ENCODE data around the gene FFAR3. TPM values are rescaled to one million over a fixed set of nuclear protein-coding genes. Genes with fewer than 3 reads are reported as not detected.
"Not testable (repeated sequence)": the region's sequence is repeated elsewhere in the genome, so short reads cannot be mapped to it uniquely, and the experiment has no call there.

FFAR3 gene
- total RNA-seq, 2 experiments from 2014 or later, result 2.4 to 3.1 TPM

DNA sequence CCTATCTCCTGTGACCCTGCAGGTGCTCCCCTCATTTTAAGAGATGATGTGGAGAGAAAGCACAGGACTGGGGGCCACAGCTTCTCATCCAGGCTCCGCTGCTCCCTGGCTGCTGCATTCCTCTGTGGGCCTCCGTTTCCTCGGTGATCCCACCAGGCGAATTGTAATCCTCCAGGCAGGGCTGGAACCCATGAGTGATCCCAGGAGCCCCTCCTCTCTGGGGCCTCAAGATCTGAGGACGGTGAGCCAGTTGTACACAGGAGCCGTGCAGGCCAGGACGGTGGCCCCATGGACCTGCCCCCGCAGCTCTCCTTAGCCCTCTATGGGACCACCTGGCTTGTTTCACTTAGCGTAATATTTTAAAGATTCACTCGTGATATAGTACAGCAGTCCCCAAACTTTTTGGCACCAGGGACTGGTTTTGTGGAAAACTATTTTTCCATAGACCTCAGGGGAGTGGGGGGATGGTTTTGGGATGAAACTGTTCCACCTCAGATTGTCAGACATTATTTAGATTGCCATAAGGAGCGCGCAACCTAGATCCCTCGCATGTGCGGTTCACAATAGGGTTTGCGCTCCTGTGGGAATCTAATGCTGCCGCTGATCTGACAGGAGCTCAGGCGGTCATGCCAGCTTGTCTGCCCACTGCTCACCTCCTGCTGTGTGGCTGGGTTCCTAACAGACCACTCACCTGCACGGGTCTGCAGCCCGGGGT lies 5.6 kb downstream of the FFAR3 start:
- Mint-ChIP-seq H3K27me3 (peaks cover 18% of the 10 kb centered on the region), H3K27ac (no peak overlapping the region), H3K36me3 (ENCODE audit: low read depth) (no peaks in the 10 kb centered on the region), H3K4me1 (peaks cover 5% of the 10 kb centered on the region), H3K4me3 (no peak overlapping the region), H3K9me3 (ENCODE audit: low read depth) (no peaks in the 10 kb centered on the region)
- intact Hi-C loops (cut with DNase I, micrococcal nuclease), result no loop called here
- ATAC-seq (no peak), DNase-seq (no peak)
- ChIA-PET POLR2A (interaction anchor here (0.6 kb wide), 1 partner anchor 338 kb away, joined by 4 read pairs; no protein-coding TSS in a partner anchor), CTCF (interaction anchor here (0.7 to 1.6 kb wide), 3 partner anchors 11 to 131 kb away, joined by 3 to 7 read pairs (median 4); no protein-coding TSS in a partner anchor)

DNA sequence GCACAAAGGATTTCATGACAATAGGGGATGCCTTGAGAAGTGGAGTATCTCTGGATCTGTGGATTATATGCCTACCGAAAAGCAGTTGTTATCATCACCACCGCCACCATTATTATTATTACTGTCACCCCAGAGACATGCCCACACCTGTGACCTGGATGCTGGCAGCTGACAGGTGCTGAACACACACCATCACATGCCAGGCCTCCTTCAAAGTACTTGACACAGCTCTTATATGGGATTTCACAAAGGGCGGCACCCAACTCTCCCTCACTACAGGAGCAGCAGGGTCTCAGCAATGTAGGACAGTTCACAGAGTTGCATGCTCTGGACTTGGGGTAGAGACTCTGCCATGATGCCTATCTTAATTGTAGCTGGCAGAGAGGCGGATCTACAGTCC lies 7.0 kb downstream of the FFAR3 start:
- Mint-ChIP-seq H3K27me3 (peaks cover 18% of the 10 kb centered on the region), H3K9me3 (ENCODE audit: low read depth) (no peaks in the 10 kb centered on the region), H3K27ac (no peak overlapping the region), H3K4me1 (peaks cover 5% of the 10 kb centered on the region), H3K36me3 (ENCODE audit: low read depth) (no peaks in the 10 kb centered on the region), H3K4me3 (no peak overlapping the region)
- ChIA-PET CTCF (interaction anchor here (0.6 kb wide), 1 partner anchor 130 kb away, joined by 3 read pairs; no protein-coding TSS in a partner anchor), POLR2A (no interaction called here)
- intact Hi-C loops (cut with DNase I, micrococcal nuclease), result no loop called here
- DNase-seq (no peak), ATAC-seq (no peak)

DNA sequence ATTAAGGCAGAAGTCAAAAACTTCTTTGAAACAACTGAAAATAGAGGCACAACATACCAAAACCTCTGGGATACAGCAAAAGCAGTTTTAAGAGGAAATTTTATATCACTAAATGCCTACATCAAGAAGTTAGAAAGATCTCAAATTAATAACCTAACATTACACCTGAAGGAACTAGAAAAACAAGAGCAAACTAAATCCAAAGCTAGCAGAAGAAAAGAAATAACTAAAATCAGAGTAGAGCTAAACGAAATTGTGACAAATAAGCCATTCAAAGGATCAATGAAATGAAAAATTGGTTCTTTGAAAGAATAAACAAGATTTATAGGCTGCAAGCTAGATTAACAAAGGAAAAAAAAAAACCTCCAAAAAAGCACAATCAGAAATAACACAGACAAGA lies 10.1 kb downstream of the FFAR3 start:
- peaks cover 5% of the 10 kb centered on the region for H3K4me1 Mint-ChIP-seq
- ATAC-seq, result no peak
- ChIA-PET CTCF (interaction anchor here (0.9 to 1.0 kb wide), 2 partner anchors 16 to 34 kb away, joined by 3 read pairs; no protein-coding TSS in a partner anchor), POLR2A (no interaction called here)
- no peak for DNase-seq
- no peak overlapping the region for H3K4me3 Mint-ChIP-seq
- H3K27ac Mint-ChIP-seq, result no peak overlapping the region
- H3K27me3 Mint-ChIP-seq, result peaks cover 9% of the 10 kb centered on the region
- H3K9me3 Mint-ChIP-seq (ENCODE audit: low read depth), result no peaks in the 10 kb centered on the region
- H3K36me3 Mint-ChIP-seq (ENCODE audit: low read depth), result no peaks in the 10 kb centered on the region
- intact Hi-C loops (cut with DNase I, micrococcal nuclease), result no loop called here

DNA sequence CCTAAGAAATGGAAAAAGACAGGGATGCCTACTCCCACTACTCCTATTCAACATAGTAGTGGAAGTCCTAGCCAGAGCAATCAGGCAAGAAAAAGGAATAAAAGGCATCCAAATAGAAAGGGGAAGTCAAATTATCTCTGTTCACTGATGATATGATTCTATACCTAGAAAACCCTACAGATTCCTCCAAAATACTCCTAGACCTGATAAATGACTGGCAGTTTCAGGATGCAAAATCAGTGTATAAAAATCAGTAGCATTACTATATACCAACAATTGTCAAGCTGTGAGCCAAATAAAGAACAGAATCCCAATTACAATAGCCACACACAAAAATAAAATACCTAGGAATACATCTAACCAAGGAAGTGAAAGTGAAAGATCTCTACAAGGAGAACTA lies 11.3 kb downstream of the FFAR3 start:
- Mint-ChIP-seq H3K4me3 (no peak overlapping the region), H3K4me1 (peaks cover 9% of the 10 kb centered on the region), H3K27me3 (peaks cover 9% of the 10 kb centered on the region), H3K9me3 (ENCODE audit: low read depth) (no peaks in the 10 kb centered on the region), H3K36me3 (ENCODE audit: low read depth) (no peaks in the 10 kb centered on the region), H3K27ac (no peak overlapping the region)
- ATAC-seq, result no peak
- intact Hi-C loops (cut with DNase I, micrococcal nuclease), result no loop called here
- ChIA-PET CTCF (no interaction called here), POLR2A (no interaction called here)
- DNase-seq, result no peak

DNA sequence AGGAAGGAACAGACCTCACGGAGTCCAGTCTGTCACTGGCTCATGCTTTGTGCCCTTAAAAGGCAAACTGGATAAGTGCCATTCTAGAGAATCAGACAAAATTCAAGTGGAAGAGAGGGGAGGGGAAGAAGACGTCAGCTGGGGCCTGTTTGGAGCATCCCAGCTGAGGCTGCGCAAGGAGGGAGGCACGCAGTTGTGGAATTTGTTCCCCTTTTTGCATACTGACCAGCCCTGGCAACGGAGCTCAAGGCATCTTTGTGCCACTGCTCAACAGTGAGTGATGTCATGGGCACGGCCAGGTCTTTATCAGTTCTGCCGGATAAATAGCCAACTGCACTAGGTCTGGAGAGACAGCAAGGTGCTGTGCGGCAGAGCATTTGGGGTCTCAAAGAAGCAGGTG lies 12.5 kb downstream of the FFAR3 start, which contains the start of gene GPR42:
Gene GPR42, plus strand, starts transcription at position 347 of the 400 bp plus-strand sequence. CDS start 292 bp downstream, outside the sequence.
- H3K9me3 Mint-ChIP-seq (ENCODE audit: low read depth), result no peaks in the 10 kb centered on the region
- no peak within 1 kb of the TSS for H3K27ac Mint-ChIP-seq
- H3K4me3 Mint-ChIP-seq, result no peak within 1 kb of the TSS
- DNase-seq (no peak), ATAC-seq (no peak)
- peaks cover 15% of the 10 kb centered on the region for H3K4me1 Mint-ChIP-seq
- intact Hi-C loops (cut with DNase I, micrococcal nuclease), result no loop called here
- no peaks in the 10 kb centered on the region for H3K36me3 Mint-ChIP-seq (ENCODE audit: low read depth)
- ChIA-PET CTCF (interaction anchor here (0.6 kb wide), 1 partner anchor 194 kb away, joined by 4 read pairs; no protein-coding TSS in a partner anchor), POLR2A (no interaction called here)
- peaks cover 7% of the 10 kb centered on the region for H3K27me3 Mint-ChIP-seq

DNA sequence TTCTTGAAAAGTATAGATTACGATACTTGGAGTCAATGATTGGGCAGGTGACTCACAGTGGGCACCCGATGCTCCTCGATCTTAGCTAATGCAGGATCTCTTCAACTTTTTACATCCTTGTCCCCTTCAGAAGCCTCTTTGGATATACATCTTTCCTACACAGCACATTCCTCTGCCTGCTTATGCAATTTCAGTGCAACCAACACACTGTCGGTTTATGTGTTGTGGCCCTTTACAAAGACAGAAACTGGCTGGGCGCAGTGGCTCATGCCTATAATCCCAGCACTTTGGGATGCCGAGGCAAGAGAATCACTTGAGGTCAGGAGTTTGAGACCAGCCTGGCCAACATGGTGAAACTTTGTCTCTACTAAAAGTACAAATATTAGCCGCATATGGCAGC lies 15.2 kb downstream of the FFAR3 start:
- ChIA-PET POLR2A (no interaction called here), CTCF (interaction anchor here (0.6 kb wide), 3 partner anchors 17 to 562 kb away, joined by 3 to 5 read pairs (median 3); no protein-coding TSS in a partner anchor)
- intact Hi-C loops (cut with DNase I, micrococcal nuclease), result no loop called here
- H3K4me1 Mint-ChIP-seq, result peaks cover 10% of the 10 kb centered on the region
- no peaks in the 10 kb centered on the region for H3K36me3 Mint-ChIP-seq (ENCODE audit: low read depth)
- no peak for DNase-seq
- H3K9me3 Mint-ChIP-seq (ENCODE audit: low read depth), result no peaks in the 10 kb centered on the region
- no peak for ATAC-seq
- H3K27ac Mint-ChIP-seq, result no peak overlapping the region
- no peak overlapping the region for H3K4me3 Mint-ChIP-seq
- peaks cover 5% of the 10 kb centered on the region for H3K27me3 Mint-ChIP-seq

DNA sequence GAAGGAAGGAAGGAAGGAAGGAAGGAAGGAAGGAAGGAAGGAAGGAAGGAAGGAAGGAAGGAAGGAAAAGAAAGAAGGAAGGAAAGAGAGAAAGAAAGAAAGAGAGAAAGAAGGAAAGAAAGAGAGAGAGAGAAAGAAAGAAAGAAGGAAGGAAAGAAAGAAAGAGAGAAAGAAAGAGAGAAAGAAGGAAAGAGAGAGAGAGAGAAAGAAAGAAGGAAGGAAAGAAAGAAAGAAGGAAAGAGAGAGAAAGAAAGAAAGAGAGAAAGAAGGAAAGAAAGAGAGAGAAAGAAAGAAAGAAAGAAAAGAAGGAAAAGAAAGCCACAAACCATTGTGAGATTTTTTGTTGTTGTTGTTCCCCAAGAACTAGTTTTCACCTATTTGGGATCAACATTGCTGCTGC lies 15.8 kb downstream of the FFAR3 start:
- DNase-seq; H3K4me3 Mint-ChIP-seq; intact Hi-C loops (cut with DNase I, micrococcal nuclease); H3K4me1 Mint-ChIP-seq; H3K27me3 Mint-ChIP-seq; POLR2A ChIA-PET; ATAC-seq; H3K27ac Mint-ChIP-seq; H3K36me3 Mint-ChIP-seq (ENCODE audit: low read depth); H3K9me3 Mint-ChIP-seq (ENCODE audit: low read depth): not testable (repeated sequence)
- CTCF ChIA-PET, result interaction anchor here (0.6 kb wide), 1 partner anchor 561 kb away, joined by 3 read pairs; no protein-coding TSS in a partner anchor

DNA sequence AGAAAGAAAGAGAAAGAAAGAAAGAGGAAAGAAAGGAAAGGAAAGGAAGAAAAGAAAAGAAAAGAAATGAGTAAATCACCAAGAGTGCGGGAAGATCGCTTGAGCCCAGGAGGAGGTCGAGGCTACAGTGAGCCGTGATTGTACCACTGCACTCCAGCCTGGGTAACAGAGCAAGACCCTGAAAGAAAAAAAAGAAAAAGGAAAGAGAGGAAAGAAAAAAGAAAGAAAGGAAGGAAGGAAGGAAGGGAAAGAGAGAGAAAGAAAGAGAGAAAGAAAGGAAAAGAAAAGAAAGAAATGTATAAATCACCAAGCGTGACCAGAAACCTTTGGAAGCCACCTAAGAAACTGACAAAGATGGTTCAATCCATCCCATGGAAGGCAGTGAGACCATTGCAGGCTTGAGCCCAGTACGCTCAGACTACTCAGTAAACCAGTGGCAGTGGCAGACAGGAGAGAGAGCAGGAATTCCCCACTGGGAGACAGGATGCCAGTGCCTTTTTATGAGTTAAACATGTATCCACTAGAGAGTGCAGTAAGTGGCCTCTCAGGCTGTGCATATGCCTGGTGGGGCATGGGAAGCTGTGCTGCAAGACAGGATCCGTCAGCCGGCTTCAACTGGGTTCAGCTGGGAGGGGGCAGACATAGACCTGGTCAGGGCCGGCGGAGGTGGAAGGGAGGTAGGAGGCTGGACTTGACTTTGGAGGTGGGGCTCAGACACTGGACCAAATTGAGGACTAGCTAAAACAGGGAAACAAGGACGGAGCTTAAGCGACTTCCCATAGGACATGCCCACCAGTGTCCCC lies 17.4 kb downstream of the FFAR3 start:
- Mint-ChIP-seq H3K4me3 (no peak overlapping the region), H3K9me3 (ENCODE audit: low read depth) (no peaks in the 10 kb centered on the region), H3K27me3 (peaks cover 4% of the 10 kb centered on the region), H3K4me1 (peaks cover 10% of the 10 kb centered on the region), H3K36me3 (ENCODE audit: low read depth) (no peaks in the 10 kb centered on the region), H3K27ac (no peak overlapping the region)
- DNase-seq, result no peak
- ChIA-PET POLR2A (no interaction called here), CTCF (interaction anchor here (2.3 kb wide), 1 partner anchor 23 kb away, joined by 9 read pairs; no protein-coding TSS in a partner anchor)
- ATAC-seq, result no peak
- intact Hi-C loops (cut with DNase I, micrococcal nuclease), result no loop called here

DNA sequence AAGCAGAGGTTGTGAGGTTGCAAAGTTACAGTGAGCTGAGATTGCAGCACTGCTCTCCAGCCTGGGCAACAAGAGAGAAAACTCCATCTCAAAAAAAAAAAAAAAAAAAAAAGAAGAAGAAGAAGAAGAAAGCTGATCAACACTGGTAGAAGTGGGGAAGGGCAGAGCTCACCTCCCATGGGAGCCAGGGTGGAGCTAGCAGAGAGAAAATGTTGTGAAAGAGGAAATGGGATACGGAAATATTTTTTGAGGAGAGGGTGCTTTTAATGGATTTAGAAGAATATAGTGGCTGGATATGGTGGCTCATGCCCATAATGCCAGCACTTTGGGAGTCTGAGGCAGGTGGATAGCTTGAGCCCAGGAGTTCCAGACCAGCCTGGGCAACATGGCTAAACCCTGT lies 19.4 kb downstream of the FFAR3 start:
- Mint-ChIP-seq H3K27me3 (peaks cover 11% of the 10 kb centered on the region), H3K9me3 (ENCODE audit: low read depth) (no peaks in the 10 kb centered on the region), H3K36me3 (ENCODE audit: low read depth) (no peaks in the 10 kb centered on the region), H3K4me3 (no peak overlapping the region), H3K27ac (no peak overlapping the region), H3K4me1 (peaks cover 10% of the 10 kb centered on the region)
- intact Hi-C loops (cut with DNase I, micrococcal nuclease), result no loop called here
- DNase-seq (no peak), ATAC-seq (no peak)
- POLR2A ChIA-PET, result no interaction called here
- CTCF ChIA-PET, result interaction anchor here (1.3 to 2.3 kb wide), 3 partner anchors 9 to 96 kb away, joined by 3 to 9 read pairs (median 6); no protein-coding TSS in a partner anchor

DNA sequence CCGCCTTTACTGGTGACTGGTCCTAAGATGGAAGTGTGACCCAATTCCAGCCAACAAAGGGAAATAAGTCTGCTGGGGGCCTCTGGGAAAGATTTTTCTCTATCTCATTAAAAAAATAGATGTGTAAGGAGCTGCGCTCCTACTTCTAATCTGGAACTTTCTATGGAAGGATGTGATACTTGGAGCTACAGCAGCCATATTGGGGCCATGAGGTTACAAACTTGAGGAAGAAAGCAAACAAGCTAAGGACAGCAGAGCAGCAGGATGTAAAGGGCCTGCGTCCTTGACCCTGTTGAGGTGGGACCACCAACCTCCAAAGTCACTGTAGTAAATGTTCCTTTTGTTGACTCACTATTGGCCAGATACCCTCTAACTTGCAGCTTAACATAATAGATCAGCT lies 20.1 kb downstream of the FFAR3 start:
- Mint-ChIP-seq H3K4me3 (no peak overlapping the region), H3K9me3 (ENCODE audit: low read depth) (no peaks in the 10 kb centered on the region), H3K36me3 (ENCODE audit: low read depth) (no peaks in the 10 kb centered on the region), H3K4me1 (peaks cover 10% of the 10 kb centered on the region), H3K27ac (no peak overlapping the region), H3K27me3 (peaks cover 13% of the 10 kb centered on the region)
- POLR2A ChIA-PET, result no interaction called here
- intact Hi-C loops (cut with DNase I, micrococcal nuclease), result no loop called here
- ATAC-seq, result no peak
- CTCF ChIA-PET, result interaction anchor here (0.6 to 2.0 kb wide), 4 partner anchors 9 to 132 kb away, joined by 3 to 6 read pairs (median 6); no protein-coding TSS in a partner anchor
- DNase-seq, result no peak

DNA sequence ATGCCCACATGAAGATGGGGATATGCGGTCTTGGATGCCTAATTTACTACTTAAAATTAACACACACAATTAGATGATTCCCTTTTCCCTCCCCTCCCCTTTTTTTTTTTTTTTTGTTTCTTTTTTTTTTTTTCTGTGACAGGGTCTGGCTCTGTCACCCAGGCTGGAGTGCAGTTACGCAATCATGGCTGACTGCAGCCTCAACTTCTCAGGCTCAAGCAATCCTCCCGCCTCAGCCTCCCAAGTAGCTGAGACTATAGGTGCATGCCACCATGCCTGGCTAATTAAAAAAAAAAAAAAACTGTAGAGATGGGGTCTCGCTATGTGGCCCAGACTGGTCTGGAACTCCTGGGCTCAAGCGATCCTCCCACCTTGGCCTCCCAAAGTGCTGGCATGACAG lies 21.3 kb downstream of the FFAR3 start:
- H3K27ac Mint-ChIP-seq; H3K9me3 Mint-ChIP-seq (ENCODE audit: low read depth); intact Hi-C loops (cut with DNase I, micrococcal nuclease); H3K4me3 Mint-ChIP-seq; H3K36me3 Mint-ChIP-seq (ENCODE audit: low read depth); DNase-seq; H3K4me1 Mint-ChIP-seq; POLR2A ChIA-PET; ATAC-seq: not testable (repeated sequence)
- peaks cover 13% of the 10 kb centered on the region for H3K27me3 Mint-ChIP-seq
- CTCF ChIA-PET, result interaction anchor here (2.0 kb wide), 1 partner anchor 131 kb away, joined by 6 read pairs; no protein-coding TSS in a partner anchor

Data from activated CD4-positive, alpha-beta T cell treated with anti-CD3 and anti-CD28 coated beads for 36 hours (primary cell).